AG08396 (cell line): Measurements from ENCODE around the gene RAE1.
A peak's percentile ranks its signal among the peaks of the same experiment; 100 is the strongest.

Source experiments
- DNase-seq: peaks from one replicate; pipeline ENCODE4 v3.0.0; 2012; ENCODE audit warnings: low spot score, mixed read lengths

The RAE1 gene

GRCh38 chr20:57351042-57351783 is at the start of gene RAE1:
TSS of gene RAE1 (plus strand) at chr20:57351255. CDS start at chr20:57354039, 2,784 bp downstream.
- DNase-seq, result peak; percentile 94

GRCh38 chr20:57306747-57307146 is 44.3 kb upstream of the RAE1 start:
- no peak for DNase-seq

GRCh38 chr20:57308451-57309271 is 42.4 kb upstream of the RAE1 start:
- DNase-seq, result no peak

- no peak for DNase-seq
Measured at GRCh38 chr20:57309544-57310115, 41.4 kb upstream of the RAE1 start.

- DNase-seq, result no peak
Measured at GRCh38 chr20:57310821-57311514, 40.1 kb upstream of the RAE1 start.

GRCh38 chr20:57312138-57312537 is 38.9 kb upstream of the RAE1 start:
- no peak for DNase-seq

- no peak for DNase-seq
Measured at GRCh38 chr20:57313230-57313629, 37.8 kb upstream of the RAE1 start.

- DNase-seq, result no peak
Measured at GRCh38 chr20:57313951-57314350, 37.1 kb upstream of the RAE1 start.

GRCh38 chr20:57315083-57315975 is 35.7 kb upstream of the RAE1 start:
- no peak for DNase-seq

- DNase-seq, result no peak
Measured at GRCh38 chr20:57315976-57316480, 35.0 kb upstream of the RAE1 start.

GRCh38 chr20:57316795-57317201 is 34.3 kb upstream of the RAE1 start:
- DNase-seq, result no peak

- no peak for DNase-seq
Measured at GRCh38 chr20:57317316-57317788, 33.7 kb upstream of the RAE1 start.

GRCh38 chr20:57317789-57318371 is 33.2 kb upstream of the RAE1 start:
- no peak for DNase-seq

GRCh38 chr20:57319584-57319983 is 31.5 kb upstream of the RAE1 start:
- DNase-seq, result no peak

GRCh38 chr20:57320358-57320757 is 30.7 kb upstream of the RAE1 start:
- DNase-seq, result no peak

GRCh38 chr20:57321142-57321541 is 29.9 kb upstream of the RAE1 start:
- no peak for DNase-seq

- no peak for DNase-seq
Measured at GRCh38 chr20:57322476-57322875, 28.6 kb upstream of the RAE1 start.

- no peak for DNase-seq
Measured at GRCh38 chr20:57323034-57323433, 28.0 kb upstream of the RAE1 start.

- no peak for DNase-seq
Measured at GRCh38 chr20:57325632-57326356, 25.3 kb upstream of the RAE1 start.
